ENCODE results near the gene NAP1L4.

The NAP1L4 gene

DNA sequence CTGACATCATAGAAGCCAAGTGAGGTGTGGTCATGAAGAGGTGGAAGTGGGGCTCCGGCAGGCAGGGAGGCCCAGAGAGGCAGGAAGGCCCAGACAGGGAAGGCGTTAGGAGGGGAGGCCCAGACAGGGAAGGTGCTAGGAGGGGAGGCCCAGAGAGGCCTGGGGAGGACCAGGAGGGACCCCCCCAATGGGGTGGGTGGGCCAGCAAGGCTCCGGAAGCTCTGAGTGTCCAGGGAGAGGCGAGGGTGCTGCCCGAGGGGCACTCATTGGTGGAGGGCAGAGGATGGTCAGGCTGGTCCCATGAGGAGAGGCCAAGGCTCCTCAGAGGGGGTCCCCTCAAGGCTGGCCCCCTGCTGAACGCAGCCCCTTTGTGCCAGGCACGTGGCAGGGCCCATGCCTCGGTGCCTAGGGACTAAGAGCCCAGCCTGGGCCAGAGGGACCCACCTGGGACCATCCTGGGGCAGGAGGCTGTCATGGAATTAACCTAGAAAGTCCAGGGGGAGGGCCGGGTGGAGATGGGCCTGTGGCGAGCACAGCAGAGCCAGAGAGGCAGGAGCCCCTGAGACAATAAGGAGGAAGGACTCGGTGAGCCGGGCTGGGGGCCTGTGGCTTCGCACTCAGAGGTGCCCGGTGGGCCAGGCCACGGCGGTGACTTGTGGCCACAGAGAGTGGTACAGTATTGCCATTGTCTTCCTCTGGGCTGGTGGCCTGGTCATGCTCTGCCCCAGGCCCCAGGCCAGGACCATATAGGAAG is 75.1 kb downstream of the NAP1L4 start:
- Histone ChIP-seq H3K36me3 (ENCODE audit: control insufficient read depth, insufficient read depth, low read length) (no peaks in the 10 kb centered on the region), H3K27me3 (ENCODE audit: control insufficient read depth, insufficient read depth, low read length) (no peaks in the 10 kb centered on the region), H3K9ac (ENCODE audit: low read length) (no peak overlapping the region), H3K4me3 (ENCODE audit: low read depth, low read length) (no peak overlapping the region), H3K9me3 (ENCODE audit: control insufficient read depth, insufficient read depth, low read depth, low read length) (no peaks in the 10 kb centered on the region), H3K4me1 (ENCODE audit: control insufficient read depth, insufficient read depth, low read length) (peaks cover 21% of the 10 kb centered on the region), H3K27ac (ENCODE audit: low read depth, low read length) (no peak overlapping the region)

DNA sequence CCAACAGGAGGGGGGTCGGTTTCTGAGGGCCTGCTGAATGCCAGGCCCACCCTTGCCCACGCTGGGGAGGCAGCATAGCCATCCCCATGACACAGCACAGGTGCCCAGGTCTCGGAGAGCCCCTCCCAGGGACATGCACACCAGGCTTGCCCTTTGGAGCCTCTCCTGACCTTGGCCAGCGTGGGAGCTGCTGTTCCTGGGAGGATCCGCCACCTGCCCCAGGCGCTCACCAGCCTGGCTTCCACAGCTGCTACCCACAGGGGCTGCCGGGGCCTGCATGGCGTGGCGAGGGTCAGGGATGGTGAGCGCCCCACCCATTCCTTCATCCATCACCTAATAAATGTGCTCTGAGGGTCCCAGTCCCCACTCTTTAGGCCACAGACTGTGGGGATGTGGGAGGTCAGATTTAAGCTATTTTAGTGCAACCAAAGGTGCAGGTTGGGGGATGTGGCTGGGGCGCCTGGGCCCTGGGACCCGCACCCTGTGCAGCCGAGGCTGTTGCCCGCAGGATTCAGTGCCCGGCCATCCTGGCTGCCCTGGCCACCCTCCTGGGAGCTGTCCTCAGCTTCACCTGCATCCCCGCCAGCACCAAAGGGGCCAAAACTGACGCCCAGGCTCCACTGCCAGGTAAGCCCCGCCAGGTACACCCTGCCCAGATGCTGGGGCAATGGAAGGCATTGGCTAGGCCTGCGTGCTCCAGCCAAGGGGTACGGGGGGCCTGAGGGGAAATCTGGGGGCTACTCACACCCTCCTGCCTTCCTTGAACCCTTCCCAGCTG is 75.8 kb downstream of the NAP1L4 start:
- no peaks in the 10 kb centered on the region for H3K27me3 ChIP-seq (ENCODE audit: control insufficient read depth, insufficient read depth, low read length)
- H3K36me3 ChIP-seq (ENCODE audit: control insufficient read depth, insufficient read depth, low read length): no peaks in the 10 kb centered on the region
- no peak overlapping the region for H3K27ac ChIP-seq (ENCODE audit: low read depth, low read length)
- H3K9me3 ChIP-seq (ENCODE audit: control insufficient read depth, insufficient read depth, low read depth, low read length): no peaks in the 10 kb centered on the region
- peaks cover 27% of the 10 kb centered on the region for H3K4me1 ChIP-seq (ENCODE audit: control insufficient read depth, insufficient read depth, low read length)
- H3K9ac ChIP-seq (ENCODE audit: low read length): no peak overlapping the region
- no peak overlapping the region for H3K4me3 ChIP-seq (ENCODE audit: low read depth, low read length)

DNA sequence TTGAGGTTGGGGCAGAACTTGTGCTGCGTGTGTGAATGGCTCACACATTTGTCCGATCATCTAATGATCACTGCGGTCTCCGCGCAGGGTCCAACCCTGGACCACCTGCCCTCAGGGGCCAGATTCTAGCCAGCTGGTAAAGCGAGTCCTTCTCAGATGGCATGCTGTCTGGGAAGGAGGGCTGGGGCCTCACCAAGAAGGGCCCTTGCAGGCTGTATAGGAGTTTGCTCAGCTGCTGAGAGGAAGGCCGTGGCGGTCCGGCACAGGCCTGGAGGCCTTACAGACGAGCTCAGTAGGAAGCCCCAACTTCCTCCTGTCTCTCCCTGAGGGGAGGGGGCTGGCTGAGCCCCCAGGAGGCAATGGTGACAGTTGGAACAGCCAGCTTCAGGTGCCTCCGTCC is 76.7 kb downstream of the NAP1L4 start:
- no peaks in the 10 kb centered on the region for H3K36me3 ChIP-seq (ENCODE audit: control insufficient read depth, insufficient read depth, low read length)
- H3K27ac ChIP-seq (ENCODE audit: low read depth, low read length): no peak overlapping the region
- H3K4me1 ChIP-seq (ENCODE audit: control insufficient read depth, insufficient read depth, low read length): peaks cover 27% of the 10 kb centered on the region
- no peaks in the 10 kb centered on the region for H3K27me3 ChIP-seq (ENCODE audit: control insufficient read depth, insufficient read depth, low read length)
- H3K9ac ChIP-seq (ENCODE audit: low read length): no peak overlapping the region
- no peak overlapping the region for H3K4me3 ChIP-seq (ENCODE audit: low read depth, low read length)
- no peaks in the 10 kb centered on the region for H3K9me3 ChIP-seq (ENCODE audit: control insufficient read depth, insufficient read depth, low read depth, low read length)

- Histone ChIP-seq H3K27ac (ENCODE audit: low read depth, low read length) (no peak overlapping the region), H3K9ac (ENCODE audit: low read length) (no peak overlapping the region), H3K4me3 (ENCODE audit: low read depth, low read length) (no peak overlapping the region), H3K9me3 (ENCODE audit: control insufficient read depth, insufficient read depth, low read depth, low read length) (no peaks in the 10 kb centered on the region), H3K36me3 (ENCODE audit: control insufficient read depth, insufficient read depth, low read length) (no peaks in the 10 kb centered on the region), H3K27me3 (ENCODE audit: control insufficient read depth, insufficient read depth, low read length) (no peaks in the 10 kb centered on the region), H3K4me1 (ENCODE audit: control insufficient read depth, insufficient read depth, low read length) (peaks cover 27% of the 10 kb centered on the region)
Measured at GRCh38 chr11:2914455-2915195, 77.5 kb downstream of the NAP1L4 start.

GRCh38 chr11:2913776-2914175 is 78.4 kb downstream of the NAP1L4 start:
- Histone ChIP-seq H3K4me3 (ENCODE audit: low read depth, low read length) (no peak overlapping the region), H3K4me1 (ENCODE audit: control insufficient read depth, insufficient read depth, low read length) (peaks cover 27% of the 10 kb centered on the region), H3K27ac (ENCODE audit: low read depth, low read length) (no peak overlapping the region), H3K9me3 (ENCODE audit: control insufficient read depth, insufficient read depth, low read depth, low read length) (no peaks in the 10 kb centered on the region), H3K27me3 (ENCODE audit: control insufficient read depth, insufficient read depth, low read length) (no peaks in the 10 kb centered on the region), H3K36me3 (ENCODE audit: control insufficient read depth, insufficient read depth, low read length) (no peaks in the 10 kb centered on the region), H3K9ac (ENCODE audit: low read length) (no peak overlapping the region)

DNA sequence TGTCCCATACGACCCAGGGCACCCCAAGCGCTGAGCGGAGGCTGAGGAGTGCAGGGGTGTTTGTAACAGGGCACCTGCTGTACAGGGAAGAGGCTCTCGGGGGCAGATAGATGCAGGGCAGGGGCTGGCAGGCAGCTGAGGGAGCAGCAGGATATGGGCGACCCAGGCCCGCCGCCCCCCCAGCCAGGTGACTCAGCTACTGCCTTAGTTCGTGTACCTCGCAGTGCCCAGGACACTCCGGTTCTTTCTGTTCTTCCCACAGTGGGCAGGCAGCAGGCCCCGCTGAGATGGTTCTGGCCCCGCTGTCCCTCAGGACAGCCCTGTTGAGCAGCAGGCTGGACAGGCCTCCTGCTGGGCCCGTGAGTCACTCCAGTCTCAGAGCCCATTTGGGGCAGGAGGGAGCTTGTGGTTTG is 79.1 kb downstream of the NAP1L4 start:
- H3K4me3 ChIP-seq (ENCODE audit: low read depth, low read length): peak overlapping the region; percentile 13; the same call in 1 of the 2 replicates
- peak overlapping the region; percentile 51; the same call in 1 of the 2 replicates for H3K27ac ChIP-seq (ENCODE audit: low read depth, low read length)
- no peaks in the 10 kb centered on the region for H3K9me3 ChIP-seq (ENCODE audit: control insufficient read depth, insufficient read depth, low read depth, low read length)
- H3K27me3 ChIP-seq (ENCODE audit: control insufficient read depth, insufficient read depth, low read length): no peaks in the 10 kb centered on the region
- peaks cover 27% of the 10 kb centered on the region for H3K4me1 ChIP-seq (ENCODE audit: control insufficient read depth, insufficient read depth, low read length)
- no peaks in the 10 kb centered on the region for H3K36me3 ChIP-seq (ENCODE audit: control insufficient read depth, insufficient read depth, low read length)
- peak overlapping the region; percentile 54 for H3K9ac ChIP-seq (ENCODE audit: low read length)

GRCh38 chr11:2912498-2912897 is 79.6 kb downstream of the NAP1L4 start:
- peak overlapping the region; percentile 13; the same call in 1 of the 2 replicates for H3K4me3 ChIP-seq (ENCODE audit: low read depth, low read length)
- peaks cover 27% of the 10 kb centered on the region for H3K4me1 ChIP-seq (ENCODE audit: control insufficient read depth, insufficient read depth, low read length)
- peak overlapping the region; percentile 51; the same call in 1 of the 2 replicates for H3K27ac ChIP-seq (ENCODE audit: low read depth, low read length)
- no peak overlapping the region for H3K9ac ChIP-seq (ENCODE audit: low read length)
- no peaks in the 10 kb centered on the region for H3K27me3 ChIP-seq (ENCODE audit: control insufficient read depth, insufficient read depth, low read length)
- no peaks in the 10 kb centered on the region for H3K9me3 ChIP-seq (ENCODE audit: control insufficient read depth, insufficient read depth, low read depth, low read length)
- no peaks in the 10 kb centered on the region for H3K36me3 ChIP-seq (ENCODE audit: control insufficient read depth, insufficient read depth, low read length)

DNA sequence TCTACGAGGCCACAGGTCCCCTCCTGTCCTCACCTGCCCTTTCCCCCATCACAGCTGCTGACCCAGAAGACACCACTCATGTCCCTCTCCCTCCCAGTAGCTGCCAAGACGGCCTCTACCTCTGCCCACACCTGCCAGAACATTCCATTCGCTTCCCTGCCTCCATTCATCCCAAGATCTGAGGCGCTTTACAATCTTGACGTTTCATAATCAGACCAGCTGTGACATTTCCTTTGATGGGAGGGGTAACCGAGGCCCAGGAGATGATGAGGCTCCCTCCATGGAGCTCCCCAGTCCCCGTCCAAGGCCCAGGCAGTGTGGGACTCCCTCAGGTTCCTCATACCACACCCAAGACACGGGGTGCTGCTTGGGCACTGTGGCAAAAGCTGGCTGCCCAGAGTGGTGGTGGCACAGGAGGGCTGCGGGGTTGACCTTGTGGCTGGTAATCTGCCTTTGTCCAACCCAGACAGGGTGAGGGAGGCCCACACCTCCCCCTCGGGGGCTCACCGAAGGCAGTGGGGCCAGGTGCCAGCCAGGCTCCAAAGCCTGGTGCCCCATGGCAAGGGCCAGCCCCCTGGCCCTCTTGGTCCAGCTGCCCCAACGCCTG is 80.2 kb downstream of the NAP1L4 start:
- H3K9me3 ChIP-seq (ENCODE audit: control insufficient read depth, insufficient read depth, low read depth, low read length): no peaks in the 10 kb centered on the region
- no peaks in the 10 kb centered on the region for H3K27me3 ChIP-seq (ENCODE audit: control insufficient read depth, insufficient read depth, low read length)
- no peak overlapping the region for H3K27ac ChIP-seq (ENCODE audit: low read depth, low read length)
- no peaks in the 10 kb centered on the region for H3K36me3 ChIP-seq (ENCODE audit: control insufficient read depth, insufficient read depth, low read length)
- H3K4me3 ChIP-seq (ENCODE audit: low read depth, low read length): no peak overlapping the region
- peaks cover 27% of the 10 kb centered on the region for H3K4me1 ChIP-seq (ENCODE audit: control insufficient read depth, insufficient read depth, low read length)
- H3K9ac ChIP-seq (ENCODE audit: low read length): no peak overlapping the region

DNA sequence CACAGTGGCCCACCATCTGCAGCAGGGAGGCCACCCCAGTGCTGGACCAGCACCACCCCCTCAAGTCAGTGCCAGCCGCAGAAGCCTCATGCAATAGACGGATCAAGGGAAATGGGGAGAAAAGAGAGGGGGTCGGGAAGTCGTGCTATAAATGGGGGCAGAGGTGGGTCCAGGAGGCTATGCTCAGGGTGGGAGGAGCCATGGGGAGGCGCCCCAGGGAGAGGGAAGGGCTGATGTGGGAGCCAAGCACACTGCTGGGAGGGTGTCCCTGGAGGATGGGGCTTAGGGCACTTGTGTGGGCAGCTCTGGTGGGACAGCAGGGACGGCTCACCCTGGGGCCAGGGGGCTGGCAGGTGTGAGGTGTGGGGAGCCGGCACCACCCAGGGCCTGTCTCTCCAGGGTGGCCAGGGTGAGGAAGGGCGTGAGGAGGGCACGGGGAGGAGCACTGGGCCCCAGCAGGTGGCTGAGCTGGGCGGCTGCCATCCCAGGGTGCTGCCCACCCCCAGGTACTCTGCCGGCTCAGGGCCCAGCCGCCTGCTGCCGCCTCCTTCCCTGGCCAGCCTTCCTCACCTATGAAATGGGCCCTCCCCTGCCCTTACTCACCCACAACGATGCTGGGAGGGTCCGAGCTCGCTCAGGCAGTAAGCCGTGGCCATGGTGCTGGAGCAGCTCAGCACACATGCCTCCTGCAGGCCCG is 80.9 kb downstream of the NAP1L4 start:
- Histone ChIP-seq H3K4me1 (ENCODE audit: control insufficient read depth, insufficient read depth, low read length) (peaks cover 27% of the 10 kb centered on the region), H3K4me3 (ENCODE audit: low read depth, low read length) (no peak overlapping the region), H3K27me3 (ENCODE audit: control insufficient read depth, insufficient read depth, low read length) (no peaks in the 10 kb centered on the region), H3K9me3 (ENCODE audit: control insufficient read depth, insufficient read depth, low read depth, low read length) (no peaks in the 10 kb centered on the region), H3K36me3 (ENCODE audit: control insufficient read depth, insufficient read depth, low read length) (no peaks in the 10 kb centered on the region), H3K27ac (ENCODE audit: low read depth, low read length) (no peak overlapping the region), H3K9ac (ENCODE audit: low read length) (no peak overlapping the region)

- no peak overlapping the region for H3K27ac ChIP-seq (ENCODE audit: low read depth, low read length)
- H3K9ac ChIP-seq (ENCODE audit: low read length): no peak overlapping the region
- no peaks in the 10 kb centered on the region for H3K36me3 ChIP-seq (ENCODE audit: control insufficient read depth, insufficient read depth, low read length)
- no peaks in the 10 kb centered on the region for H3K27me3 ChIP-seq (ENCODE audit: control insufficient read depth, insufficient read depth, low read length)
- H3K9me3 ChIP-seq (ENCODE audit: control insufficient read depth, insufficient read depth, low read depth, low read length): no peaks in the 10 kb centered on the region
- H3K4me3 ChIP-seq (ENCODE audit: low read depth, low read length): no peak overlapping the region
- peaks cover 27% of the 10 kb centered on the region for H3K4me1 ChIP-seq (ENCODE audit: control insufficient read depth, insufficient read depth, low read length)
Measured at GRCh38 chr11:2910401-2910955, 81.7 kb downstream of the NAP1L4 start.

Data from HUES6 (cell line).